A673 (cell line): ENCODE measurements around the gene MYO18B. TPM values are rescaled to one million over a fixed set of nuclear protein-coding genes. Genes with fewer than 3 reads are reported as not detected.

Experiments
- BruUV-seq: library from RNA; stranded (reverse); fragments of 400-500 nt; replicated peaks from 2 replicates; lab custom pipeline; 2021; lab: Mats Ljungman, UMichigan
- CTCF ChIA-PET: fragments of 300-600 bp; sonication (Branson Sonifier 250); formaldehyde crosslinking; loops from one replicate; lab custom pipeline; 2022; ENCODE audit warnings: antibody characterized with exemption; lab: Charles Lee
- POLR2A ChIA-PET: fragments of 300-600 bp; sonication (Branson Sonifier 250); formaldehyde crosslinking; loops from one replicate; lab custom pipeline; 2022; ENCODE audit warnings: antibody characterized with exemption; ENCODE audit not compliant: low non-redundant PET; lab: Charles Lee
- DNase-seq: peaks from one replicate; pipeline ENCODE4 v3.0.0-alpha.2; 2015; ENCODE audit warnings: low spot score
- H3K27ac ChIP-seq: fragments of 200-600 bp; sonication (generic); 2 replicates; pipeline ENCODE4 v1.5.1; 2016; ENCODE audit warnings: mixed run types, low read depth, mild to moderate bottlenecking, mixed read lengths, antibody characterized with exemption, low read length; ENCODE audit not compliant: poor library complexity, severe bottlenecking
- H3K27me3 ChIP-seq: fragments of 200-600 bp; sonication (generic); replicated peaks from 2 replicates; pipeline ENCODE4 v1.6.1; 2017; ENCODE audit warnings: mixed run types, low read depth, mild to moderate bottlenecking, mixed read lengths, antibody characterized with exemption, low read length; ENCODE audit not compliant: insufficient read depth, poor library complexity
- H3K36me3 ChIP-seq: fragments of 200-600 bp; sonication (generic); 2 replicates; pipeline ENCODE4 v1.6.1; 2016; ENCODE audit warnings: mixed run types, mild to moderate bottlenecking, mixed read lengths, antibody characterized with exemption, low read length; ENCODE audit not compliant: insufficient read depth, poor library complexity, severe bottlenecking
- H3K4me1 ChIP-seq: fragments of 200-600 bp; sonication (generic); 2 replicates; pipeline ENCODE4 v1.6.1; 2017; ENCODE audit warnings: mixed run types, mild to moderate bottlenecking, mixed read lengths, antibody characterized with exemption, low read length; ENCODE audit not compliant: insufficient read depth, poor library complexity, severe bottlenecking
- H3K4me3 ChIP-seq: fragments of 200-600 bp; sonication (generic); 2 replicates; pipeline ENCODE4 v1.5.1; 2016; ENCODE audit warnings: low read depth, mixed run types, mild to moderate bottlenecking, mixed read lengths, low read length; ENCODE audit not compliant: poor library complexity, severe bottlenecking
- H3K9me3 ChIP-seq: fragments of 200-600 bp; sonication (generic); 2 replicates; pipeline ENCODE4 v1.6.1; 2016; ENCODE audit warnings: mixed run types, low read depth, mild to moderate bottlenecking, mixed read lengths, antibody characterized with exemption, low read length; ENCODE audit not compliant: poor library complexity, severe bottlenecking
- CTCF ChIP-seq: fragments of 300-800, 200-600 bp; sonication (generic); conservative IDR thresholded peaks from 2 replicates; pipeline ENCODE4 v1.5.1; 2017; ENCODE audit warnings: low read depth, mild to moderate bottlenecking, antibody characterized with exemption, low read length, moderate library complexity, mixed read lengths
- EZH2 ChIP-seq: fragments of 200-600 bp; sonication (generic); IDR thresholded peaks from 2 replicates; pipeline ENCODE4 v1.6.1; 2017; ENCODE audit warnings: borderline replicate concordance, low read depth, mild to moderate bottlenecking, mixed read lengths, antibody characterized with exemption, low read length; ENCODE audit not compliant: poor library complexity, severe bottlenecking
- intact Hi-C: fragments of 100-400 bp; cut with micrococcal nuclease; formaldehyde crosslinking; loops from one replicate; pipeline ENCODE4 v1.10.0; 2022; ENCODE audit not compliant: unreplicated experiment
- total RNA-seq: library from RNA; stranded (reverse); gene quantifications from 2 replicates; pipeline ENCODE4 v1.2.3, GENCODE V29; 2021

MYO18B gene
- total RNA-seq, 1 experiment from 2014 or later, result not detected

GRCh38 chr22:25709758-25710157 lies 32.2 kb upstream of the MYO18B start:
- no peaks in the 10 kb centered on the region for H3K4me1 ChIP-seq
- no peaks in the 10 kb centered on the region for H3K36me3 ChIP-seq
- H3K27me3 ChIP-seq, result no peaks in the 10 kb centered on the region
- H3K9me3 ChIP-seq, result no peaks in the 10 kb centered on the region
- TF ChIP-seq EZH2 (no peak), CTCF (no peak)
- DNase-seq, result no peak
- ChIA-PET CTCF (no interaction called here), POLR2A (no interaction called here)
- H3K27ac ChIP-seq, result no peak overlapping the region
- BruUV-seq, result no TSS peak
- H3K4me3 ChIP-seq, result no peak overlapping the region
- intact Hi-C loops, result loop anchor here (10.0 kb wide), 1 partner anchor 345 kb away; no protein-coding TSS in a partner anchor

GRCh38 chr22:25710501-25710900 lies 31.5 kb upstream of the MYO18B start:
- no peaks in the 10 kb centered on the region for H3K36me3 ChIP-seq
- no peak for DNase-seq
- no peaks in the 10 kb centered on the region for H3K27me3 ChIP-seq
- H3K27ac ChIP-seq, result no peak overlapping the region
- no peaks in the 10 kb centered on the region for H3K4me1 ChIP-seq
- no peaks in the 10 kb centered on the region for H3K9me3 ChIP-seq
- no peak overlapping the region for H3K4me3 ChIP-seq
- POLR2A ChIA-PET, result no interaction called here
- CTCF ChIA-PET, result no interaction called here
- TF ChIP-seq EZH2 (no peak), CTCF (no peak)
- intact Hi-C loops, result no loop called here
- no TSS peak for BruUV-seq

GRCh38 chr22:25711491-25711890 lies 30.5 kb upstream of the MYO18B start:
- Histone ChIP-seq H3K4me3 (no peak overlapping the region), H3K27me3 (no peaks in the 10 kb centered on the region), H3K27ac (no peak overlapping the region), H3K4me1 (no peaks in the 10 kb centered on the region), H3K9me3 (no peaks in the 10 kb centered on the region), H3K36me3 (no peaks in the 10 kb centered on the region)
- TF ChIP-seq EZH2, result no peak
- no peak for TF ChIP-seq CTCF
- POLR2A ChIA-PET, result no interaction called here
- intact Hi-C loops, result no loop called here
- no TSS peak for BruUV-seq
- CTCF ChIA-PET, result no interaction called here
- DNase-seq, result no peak
